HEK293T (cell line): Measurements from ENCODE around the gene SYT9.

Experiments used
- CTCF ChIA-PET: fragments of 350-600 bp; formaldehyde crosslinking; extraction: SDS; loops from one replicate; lab custom pipeline; 2021; ENCODE audit warnings: antibody characterized with exemption, inconsistent platforms; lab: Yijun Ruan, JAX
- POLR2A ChIA-PET: fragments of 350-600 bp; formaldehyde crosslinking; extraction: SDS; loops from one replicate; lab custom pipeline; 2020; ENCODE audit warnings: antibody characterized with exemption, inconsistent platforms; lab: Yijun Ruan, JAX
- DNase-seq: peaks from one replicate; pipeline ENCODE4 v3.0.0; 2012; ENCODE audit warnings: mixed read lengths; ENCODE audit errors: extremely low spot score
- ARNT ChIP-seq: fragments of 450-650 bp; IDR thresholded peaks from 2 replicates; pipeline ENCODE4 v1.6.1; 2017; ENCODE audit warnings: mild to moderate bottlenecking
- BHLHE40 ChIP-seq: fragments of 450-650 bp; IDR thresholded peaks from 2 replicates; pipeline ENCODE4 v1.6.1; 2016; ENCODE audit warnings: mild to moderate bottlenecking, moderate library complexity, borderline replicate concordance
- CTBP1 ChIP-seq: fragments of 450-650 bp; IDR thresholded peaks from 2 replicates; pipeline ENCODE4 v1.6.1; 2016; ENCODE audit warnings: borderline replicate concordance
- ELF4 ChIP-seq: fragments of 450-650 bp; IDR thresholded peaks from 2 replicates; pipeline ENCODE4 v1.6.1; 2017; ENCODE audit warnings: antibody characterized with exemption
- FOXA1 ChIP-seq: fragments of 450-650 bp; IDR thresholded peaks from 2 replicates; pipeline ENCODE4 v1.6.1; 2016; ENCODE audit warnings: mild to moderate bottlenecking
- FOXK2 ChIP-seq: fragments of 450-650 bp; IDR thresholded peaks from 2 replicates; pipeline ENCODE4 v1.6.1; 2016; ENCODE audit warnings: mild to moderate bottlenecking
- FOXM1 ChIP-seq: fragments of 450-650 bp; IDR thresholded peaks from 2 replicates; pipeline ENCODE4 v1.6.1; 2017; ENCODE audit warnings: mild to moderate bottlenecking, borderline replicate concordance
- HDGF ChIP-seq: fragments of 450-650 bp; IDR thresholded peaks from 2 replicates; pipeline ENCODE4 v1.6.1; 2017; ENCODE audit warnings: antibody characterized with exemption, borderline replicate concordance
- L3MBTL2 ChIP-seq: fragments of 450-650 bp; conservative IDR thresholded peaks from 2 replicates; pipeline ENCODE4 v1.6.1; 2016; ENCODE audit warnings: mild to moderate bottlenecking
- LEF1 ChIP-seq: fragments of 450-650 bp; IDR thresholded peaks from 2 replicates; pipeline ENCODE4 v1.6.1; 2017; ENCODE audit warnings: mild to moderate bottlenecking, borderline replicate concordance
- NFRKB ChIP-seq: fragments of 450-650 bp; IDR thresholded peaks from 2 replicates; pipeline ENCODE4 v1.6.1; 2016; ENCODE audit warnings: mild to moderate bottlenecking, moderate library complexity
- PKNOX1 ChIP-seq: fragments of 450-650 bp; IDR thresholded peaks from 2 replicates; pipeline ENCODE4 v1.6.1; 2016
- SP1 ChIP-seq: fragments of 450-650 bp; IDR thresholded peaks from 2 replicates; pipeline ENCODE4 v1.6.1; 2017
- SUZ12 ChIP-seq: fragments of 450-650 bp; IDR thresholded peaks from 2 replicates; pipeline ENCODE4 v1.6.1; 2016; ENCODE audit warnings: mild to moderate bottlenecking
- TARDBP ChIP-seq: fragments of 450-650 bp; IDR thresholded peaks from 2 replicates; pipeline ENCODE4 v1.6.1; 2016
- ZNF384 ChIP-seq: fragments of 450-650 bp; IDR thresholded peaks from 2 replicates; pipeline ENCODE4 v1.6.1; 2016

SYT9 gene

GRCh38 chr11:7449841-7450214 is 198.1 kb downstream of the SYT9 start:
- TF ChIP-seq BHLHE40 (no peak), CTBP1 (no peak), FOXK2 (no peak), ELF4 (no peak), NFRKB (no peak), TARDBP (no peak)
- POLR2A ChIA-PET, result no interaction called here
- DNase-seq, result no peak
- CTCF ChIA-PET, result no interaction called here

GRCh38 chr11:7450836-7451235 is 199.1 kb downstream of the SYT9 start:
- no peak for TF ChIP-seq FOXM1
- POLR2A ChIA-PET, result interaction anchor here (0.6 kb wide), 1 partner anchor 1209 kb away, joined by 3 read pairs; no protein-coding TSS in a partner anchor
- DNase-seq, result no peak
- CTCF ChIA-PET, result interaction anchor here (0.8 kb wide), 1 partner anchor 82 kb away, joined by 3 read pairs; no protein-coding TSS in a partner anchor

GRCh38 chr11:7451520-7451919 is 199.8 kb downstream of the SYT9 start:
- no peak for DNase-seq
- TF ChIP-seq BHLHE40 (no peak), HDGF (no peak), SP1 (no peak), L3MBTL2 (no peak), LEF1 (no peak), NFRKB (no peak), CTBP1 (no peak), FOXA1 (no peak), ARNT (no peak), ZNF384 (no peak), FOXK2 (no peak), PKNOX1 (no peak), TARDBP (no peak), SUZ12 (no peak), ELF4 (no peak), FOXM1 (no peak)
- CTCF ChIA-PET, result interaction anchor here (0.8 kb wide), 1 partner anchor 82 kb away, joined by 3 read pairs; no protein-coding TSS in a partner anchor
- POLR2A ChIA-PET, result interaction anchor here (0.6 kb wide), 1 partner anchor 1208 kb away, joined by 3 read pairs; no protein-coding TSS in a partner anchor

- ChIA-PET POLR2A (no interaction called here), CTCF (no interaction called here)
- no peak for TF ChIP-seq FOXA1
- DNase-seq, result no peak
Measured at GRCh38 chr11:7451952-7452494, 200.3 kb downstream of the SYT9 start.

DNA sequence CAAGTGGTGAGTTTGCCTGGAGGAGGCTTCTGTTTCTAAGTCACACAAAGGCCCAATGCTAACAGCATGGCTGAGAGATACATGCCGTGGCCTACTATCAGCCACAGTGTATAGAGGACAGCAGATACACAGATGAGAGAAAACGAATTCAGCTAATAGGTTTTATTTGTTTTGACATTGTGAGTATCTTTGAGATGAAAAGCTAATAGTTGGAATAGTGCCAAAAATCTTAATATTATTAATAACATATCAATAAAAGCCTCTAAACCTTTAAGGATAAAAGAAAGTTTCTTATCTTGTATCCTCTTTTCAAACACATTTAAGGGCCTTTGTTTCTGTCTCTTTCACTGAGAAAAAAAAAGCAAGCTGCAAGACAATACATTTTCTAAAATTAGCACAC is 203.2 kb downstream of the SYT9 start:
- TF ChIP-seq FOXM1 (no peak), L3MBTL2 (no peak), NFRKB (no peak), ELF4 (no peak), FOXK2 (no peak), PKNOX1 (no peak), ARNT (no peak), CTBP1 (no peak), FOXA1 (no peak), ZNF384 (no peak), TARDBP (no peak)
- ChIA-PET POLR2A (no interaction called here), CTCF (interaction anchor here (1.1 kb wide), 1 partner anchor 235 kb away, joined by 3 read pairs; no protein-coding TSS in a partner anchor)

GRCh38 chr11:7457211-7457610 is 205.5 kb downstream of the SYT9 start:
- ChIA-PET CTCF (no interaction called here), POLR2A (no interaction called here)
- no peak for DNase-seq
- TF ChIP-seq ELF4 (no peak), NFRKB (no peak)

More for the DNA sequence above, 203.2 kb downstream of the SYT9 start:
- DNase-seq, result no peak

- ChIA-PET POLR2A (no interaction called here), CTCF (no interaction called here)
- no peak for TF ChIP-seq HDGF
- no peak for DNase-seq
Measured at GRCh38 chr11:7462706-7463105, 211.0 kb downstream of the SYT9 start.

- no peak for DNase-seq
- ChIA-PET POLR2A (no interaction called here), CTCF (no interaction called here)
- TF ChIP-seq LEF1, result no peak
- TF ChIP-seq SP1, result no peak
- no peak for TF ChIP-seq HDGF
- TF ChIP-seq NFRKB, result no peak
- TF ChIP-seq ELF4, result no peak
- TF ChIP-seq CTBP1, result no peak
- TF ChIP-seq ARNT, result no peak
- no peak for TF ChIP-seq ZNF384
- no peak for TF ChIP-seq L3MBTL2
Measured at GRCh38 chr11:7467652-7468051, 215.9 kb downstream of the SYT9 start.
